Measurements from ENCODE around the gene NAGA.

NAGA gene

GRCh38 chr22:42022162-42022847 is 48.3 kb downstream of the NAGA start:
- in situ Hi-C loops (cut with HindIII; ENCODE audit: low sequenced_read_pairs) = no loop called here
- H3K4me3 ChIP-seq (ENCODE audit: low read depth, low read length) = no peak overlapping the region
- TF ChIP-seq CTCF (IDR thresholded peaks at IDR 0.05; ENCODE audit: low read depth, low read length, missing control alignments) = no peak
- no peak for DNase-seq (ENCODE audit: low read depth)

- no peak for DNase-seq (ENCODE audit: low read depth)
- H3K4me3 ChIP-seq (ENCODE audit: low read depth, low read length) = no peak overlapping the region
- TF ChIP-seq CTCF (IDR thresholded peaks at IDR 0.05; ENCODE audit: low read depth, low read length, missing control alignments) = no peak
- in situ Hi-C loops (cut with HindIII; ENCODE audit: low sequenced_read_pairs) = no loop called here
These were observed 49.0 kb downstream of the NAGA start for GRCh38 chr22:42021571-42021970.

GRCh38 chr22:42018224-42018623 is 52.4 kb downstream of the NAGA start:
- no peak for DNase-seq (ENCODE audit: low read depth)
- TF ChIP-seq CTCF (IDR thresholded peaks at IDR 0.05; ENCODE audit: low read depth, low read length, missing control alignments) = no peak
- H3K4me3 ChIP-seq (ENCODE audit: low read depth, low read length) = no peak overlapping the region
- in situ Hi-C loops (cut with HindIII; ENCODE audit: low sequenced_read_pairs) = no loop called here

- in situ Hi-C loops (cut with HindIII; ENCODE audit: low sequenced_read_pairs) = no loop called here
- TF ChIP-seq CTCF (IDR thresholded peaks at IDR 0.05; ENCODE audit: low read depth, low read length, missing control alignments) = no peak
- H3K4me3 ChIP-seq (ENCODE audit: low read depth, low read length) = no peak overlapping the region
- no peak for DNase-seq (ENCODE audit: low read depth)
These were observed 54.5 kb downstream of the NAGA start for GRCh38 chr22:42016111-42016510.

GRCh38 chr22:42013385-42013784 is 57.2 kb downstream of the NAGA start:
- no peak overlapping the region for H3K4me3 ChIP-seq (ENCODE audit: low read depth, low read length)
- in situ Hi-C loops (cut with HindIII; ENCODE audit: low sequenced_read_pairs) = no loop called here
- DNase-seq (ENCODE audit: low read depth) = no peak
- no peak for TF ChIP-seq CTCF (IDR thresholded peaks at IDR 0.05; ENCODE audit: low read depth, low read length, missing control alignments)

- in situ Hi-C loops (cut with HindIII; ENCODE audit: low sequenced_read_pairs) = no loop called here
- H3K4me3 ChIP-seq (ENCODE audit: low read depth, low read length) = no peak overlapping the region
- TF ChIP-seq CTCF (IDR thresholded peaks at IDR 0.05; ENCODE audit: low read depth, low read length, missing control alignments) = no peak
- no peak for DNase-seq (ENCODE audit: low read depth)
These were observed 59.8 kb downstream of the NAGA start for GRCh38 chr22:42010778-42011177.

All from astrocyte of the cerebellum (primary cell).